Peyer's patch (tissue), 4 donors: ENCODE data around the gene PTOV1.

ENCODE experiments used
- POLR2A ChIP-seq, 2 donors: fragments of 450-650 bp; IDR thresholded peaks; one replicate each; pipeline ENCODE4 v1.5.1; 2017; ENCODE audit warnings: antibody characterized with exemption in 2 of 2, mild to moderate bottlenecking in 2 of 2, moderate library complexity in 2 of 2
- TF ChIP-seq, protein P1 (sequence below), 6 experiments: fragments of 450-650 bp in 4 of 6; fragments of 200-600 bp in 2 of 6; sonication (generic) in 1 of 6; IDR thresholded peaks; one replicate each; pipeline ENCODE4 v1.5.1; 2017 to 2019; ENCODE audit warnings: antibody characterized with exemption in 6 of 6, mild to moderate bottlenecking in 3 of 6, moderate library complexity in 1 of 6

DNA sequence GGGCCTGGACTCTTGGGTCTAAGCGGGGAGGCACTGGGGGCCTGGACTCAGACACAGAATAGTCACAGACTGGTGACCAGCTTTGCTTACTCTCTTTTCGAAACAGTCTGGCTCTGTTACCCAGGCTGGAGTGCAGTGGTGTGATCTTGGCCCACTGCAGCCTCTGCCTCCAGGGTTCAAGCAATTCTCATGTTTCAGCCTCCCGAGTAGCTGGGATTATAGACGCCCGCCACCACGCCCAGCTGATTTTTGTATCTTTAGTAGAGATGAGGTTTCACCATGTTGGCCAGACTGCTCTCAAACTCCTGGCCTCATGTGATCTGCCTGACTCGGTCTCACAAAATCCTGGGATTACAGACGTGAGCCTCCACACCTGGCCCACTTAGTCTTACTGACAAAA lies 21.8 kb upstream of the PTOV1 start:
- no peak for TF ChIP-seq POLR2A (IDR thresholded peaks at IDR 0.05)
- TF ChIP-seq, protein P1, sequence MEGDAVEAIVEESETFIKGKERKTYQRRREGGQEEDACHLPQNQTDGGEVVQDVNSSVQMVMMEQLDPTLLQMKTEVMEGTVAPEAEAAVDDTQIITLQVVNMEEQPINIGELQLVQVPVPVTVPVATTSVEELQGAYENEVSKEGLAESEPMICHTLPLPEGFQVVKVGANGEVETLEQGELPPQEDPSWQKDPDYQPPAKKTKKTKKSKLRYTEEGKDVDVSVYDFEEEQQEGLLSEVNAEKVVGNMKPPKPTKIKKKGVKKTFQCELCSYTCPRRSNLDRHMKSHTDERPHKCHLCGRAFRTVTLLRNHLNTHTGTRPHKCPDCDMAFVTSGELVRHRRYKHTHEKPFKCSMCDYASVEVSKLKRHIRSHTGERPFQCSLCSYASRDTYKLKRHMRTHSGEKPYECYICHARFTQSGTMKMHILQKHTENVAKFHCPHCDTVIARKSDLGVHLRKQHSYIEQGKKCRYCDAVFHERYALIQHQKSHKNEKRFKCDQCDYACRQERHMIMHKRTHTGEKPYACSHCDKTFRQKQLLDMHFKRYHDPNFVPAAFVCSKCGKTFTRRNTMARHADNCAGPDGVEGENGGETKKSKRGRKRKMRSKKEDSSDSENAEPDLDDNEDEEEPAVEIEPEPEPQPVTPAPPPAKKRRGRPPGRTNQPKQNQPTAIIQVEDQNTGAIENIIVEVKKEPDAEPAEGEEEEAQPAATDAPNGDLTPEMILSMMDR (IDR thresholded peaks at IDR 0.05), result no peak
